ENCODE data around the gene RNF150.

The RNF150 gene

DNA sequence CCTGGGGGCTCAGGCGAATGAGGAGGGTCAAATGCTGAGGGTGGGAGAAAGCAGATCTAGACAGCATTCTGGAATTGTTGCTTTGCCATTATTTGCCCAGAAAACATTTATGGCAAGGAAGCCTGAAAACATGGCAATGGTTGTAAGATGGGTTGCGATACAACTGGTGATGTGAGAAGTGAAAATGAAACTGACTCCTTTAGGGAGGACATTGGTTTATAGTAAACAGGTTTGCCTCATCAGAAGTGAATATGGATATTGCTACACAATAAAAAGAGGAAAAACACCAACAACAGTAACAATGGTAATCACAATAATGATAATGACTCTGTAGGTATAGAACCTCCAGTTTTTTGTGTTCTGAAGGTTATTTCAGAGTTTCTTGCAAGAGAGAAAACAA, 270.1 kb downstream of the RNF150 start:
- no peak for DNase-seq (ENCODE audit: low read depth)
- H3K4me3 ChIP-seq (ENCODE audit: control insufficient read depth, low read depth, low read length), result no peak overlapping the region
- TF ChIP-seq, protein P1, sequence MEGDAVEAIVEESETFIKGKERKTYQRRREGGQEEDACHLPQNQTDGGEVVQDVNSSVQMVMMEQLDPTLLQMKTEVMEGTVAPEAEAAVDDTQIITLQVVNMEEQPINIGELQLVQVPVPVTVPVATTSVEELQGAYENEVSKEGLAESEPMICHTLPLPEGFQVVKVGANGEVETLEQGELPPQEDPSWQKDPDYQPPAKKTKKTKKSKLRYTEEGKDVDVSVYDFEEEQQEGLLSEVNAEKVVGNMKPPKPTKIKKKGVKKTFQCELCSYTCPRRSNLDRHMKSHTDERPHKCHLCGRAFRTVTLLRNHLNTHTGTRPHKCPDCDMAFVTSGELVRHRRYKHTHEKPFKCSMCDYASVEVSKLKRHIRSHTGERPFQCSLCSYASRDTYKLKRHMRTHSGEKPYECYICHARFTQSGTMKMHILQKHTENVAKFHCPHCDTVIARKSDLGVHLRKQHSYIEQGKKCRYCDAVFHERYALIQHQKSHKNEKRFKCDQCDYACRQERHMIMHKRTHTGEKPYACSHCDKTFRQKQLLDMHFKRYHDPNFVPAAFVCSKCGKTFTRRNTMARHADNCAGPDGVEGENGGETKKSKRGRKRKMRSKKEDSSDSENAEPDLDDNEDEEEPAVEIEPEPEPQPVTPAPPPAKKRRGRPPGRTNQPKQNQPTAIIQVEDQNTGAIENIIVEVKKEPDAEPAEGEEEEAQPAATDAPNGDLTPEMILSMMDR (conservative IDR thresholded peaks at IDR 0.05; ENCODE audit: control insufficient read depth, insufficient read depth, low read depth, low read length), result no peak

DNA sequence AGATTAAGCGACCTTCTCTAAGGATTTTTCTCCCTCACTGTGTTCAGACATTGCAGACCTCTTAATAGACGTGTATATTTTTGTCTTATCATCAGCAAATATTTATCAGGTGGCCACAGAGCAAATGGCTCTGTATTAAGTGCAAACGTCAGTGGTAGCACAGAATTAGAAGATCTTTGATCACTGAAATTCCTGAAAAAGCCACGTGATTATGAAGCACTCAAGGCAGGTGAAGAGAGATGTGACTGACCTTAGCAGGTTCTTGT, 271.2 kb downstream of the RNF150 start:
- TF ChIP-seq, protein P1 (conservative IDR thresholded peaks at IDR 0.05; ENCODE audit: control insufficient read depth, insufficient read depth, low read depth, low read length), result no peak
- no peak overlapping the region for H3K4me3 ChIP-seq (ENCODE audit: control insufficient read depth, low read depth, low read length)
- no peak for DNase-seq (ENCODE audit: low read depth)

DNA sequence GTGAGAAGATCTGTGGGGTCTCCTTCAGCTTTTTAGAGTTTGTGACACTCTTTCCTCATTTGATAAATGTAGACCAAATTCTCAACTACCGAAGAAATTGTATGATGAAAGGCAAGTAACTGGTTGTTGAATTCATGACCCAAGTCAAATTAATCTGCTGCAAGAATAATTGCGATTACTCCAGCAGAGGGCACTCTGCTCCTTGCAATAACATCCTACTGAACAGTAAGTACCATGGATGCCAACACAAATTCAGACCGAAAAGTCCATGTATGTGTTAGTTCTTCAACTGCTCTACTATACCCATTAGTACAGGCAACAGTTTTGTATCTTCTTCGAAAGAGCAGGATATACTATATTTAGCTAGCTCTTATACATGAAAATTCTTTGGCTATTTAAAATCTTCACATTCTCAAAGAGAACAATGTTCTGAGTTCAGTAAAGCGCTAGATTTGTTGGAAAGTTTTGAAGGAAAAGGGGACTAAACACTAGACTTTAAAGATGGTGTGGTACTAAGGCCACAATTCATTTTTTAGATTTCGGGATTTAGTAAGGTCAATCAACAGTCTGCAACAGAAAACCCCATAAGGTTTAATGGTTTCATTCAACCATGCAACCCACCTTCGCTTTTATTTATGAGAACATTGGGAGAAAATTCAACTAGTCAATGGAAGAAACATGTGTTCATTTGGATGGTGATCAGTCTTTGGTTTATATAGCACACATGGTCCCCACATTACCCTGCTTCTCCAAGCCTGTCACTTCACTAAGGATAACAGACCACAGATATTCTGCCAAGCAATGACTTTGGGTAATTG, 271.7 kb downstream of the RNF150 start:
- H3K4me3 ChIP-seq (ENCODE audit: control insufficient read depth, low read depth, low read length), result no peak overlapping the region
- peak; percentile 87 for DNase-seq (ENCODE audit: low read depth)
- TF ChIP-seq, protein P1 (conservative IDR thresholded peaks at IDR 0.05; ENCODE audit: control insufficient read depth, insufficient read depth, low read depth, low read length), result peak; percentile 81

DNA sequence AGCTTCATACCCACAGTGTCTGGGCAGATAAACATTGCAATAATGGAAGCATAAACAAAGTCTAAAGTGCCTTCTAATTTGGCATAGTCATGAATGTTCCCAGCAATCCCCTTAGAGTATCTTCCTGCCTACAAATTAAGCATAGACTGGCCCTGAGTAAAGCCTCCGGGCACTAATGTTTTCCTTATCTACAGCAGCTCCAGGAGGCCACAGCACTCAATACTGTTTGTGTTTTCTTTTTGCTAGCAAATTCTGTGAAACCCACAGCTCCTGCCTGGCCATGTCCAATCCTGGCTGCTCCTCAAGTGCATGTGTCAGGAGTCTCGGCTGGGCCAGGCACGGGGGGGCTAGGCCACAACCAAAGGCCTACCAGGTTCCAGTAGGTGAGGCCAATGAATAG, 274.4 kb downstream of the RNF150 start:
- DNase-seq (ENCODE audit: low read depth), result no peak
- TF ChIP-seq, protein P1 (conservative IDR thresholded peaks at IDR 0.05; ENCODE audit: control insufficient read depth, insufficient read depth, low read depth, low read length), result no peak
- H3K4me3 ChIP-seq (ENCODE audit: control insufficient read depth, low read depth, low read length), result no peak overlapping the region

DNA sequence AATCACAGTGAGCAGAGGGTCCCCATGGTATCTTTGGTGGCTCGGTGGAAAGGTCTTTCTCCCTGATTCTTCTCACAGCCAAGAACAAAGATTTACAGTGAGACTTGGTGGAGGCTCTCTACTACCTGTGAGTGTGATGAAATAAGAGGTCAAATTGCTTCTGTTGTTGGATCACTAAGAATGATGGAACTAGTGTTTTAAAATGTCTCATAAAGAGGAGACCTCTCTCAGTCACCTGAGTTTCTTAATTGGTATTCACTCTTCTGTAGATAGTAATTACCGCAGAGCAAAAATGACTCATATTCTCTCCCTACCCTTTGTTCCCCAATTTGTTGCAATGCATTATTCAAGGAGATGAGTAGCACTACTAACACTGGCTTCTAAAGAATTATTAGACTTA, 276.2 kb downstream of the RNF150 start:
- peak; percentile 10 for DNase-seq (ENCODE audit: low read depth)
- TF ChIP-seq, protein P1 (conservative IDR thresholded peaks at IDR 0.05; ENCODE audit: control insufficient read depth, insufficient read depth, low read depth, low read length), result no peak
- H3K4me3 ChIP-seq (ENCODE audit: control insufficient read depth, low read depth, low read length), result no peak overlapping the region

DNA sequence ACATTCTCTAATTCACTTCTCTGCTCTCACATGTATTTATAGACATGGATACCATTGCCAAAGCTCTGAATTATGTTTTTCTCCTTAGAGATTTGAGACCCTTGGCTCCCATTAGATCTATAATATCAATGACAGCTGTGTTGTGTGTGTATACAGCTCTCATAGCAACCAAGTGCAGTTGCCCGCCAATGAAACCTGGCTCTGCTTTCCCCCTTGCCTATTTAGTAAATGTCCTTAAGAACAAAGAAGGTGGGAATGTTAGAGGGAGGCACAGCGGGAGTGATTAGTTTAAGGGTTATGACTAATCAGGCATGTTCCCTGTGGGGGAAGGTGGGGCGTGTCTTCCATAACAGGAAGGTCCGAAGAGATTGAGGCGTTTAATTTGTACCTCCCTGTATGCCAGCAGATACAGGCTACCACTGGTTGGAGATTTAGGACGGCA, 276.6 kb downstream of the RNF150 start:
- TF ChIP-seq, protein P1 (conservative IDR thresholded peaks at IDR 0.05; ENCODE audit: control insufficient read depth, insufficient read depth, low read depth, low read length), result no peak
- peak; percentile 74 for DNase-seq (ENCODE audit: low read depth)
- H3K4me3 ChIP-seq (ENCODE audit: control insufficient read depth, low read depth, low read length), result no peak overlapping the region
